Glomerular visceral epithelial cell (primary cell): ENCODE measurements around the gene ELFN2.

Experiments
- DNase-seq: peaks from one replicate; pipeline ENCODE4 v3.0.0-alpha.2; 2016; ENCODE audit errors: extremely low spot score

Gene ELFN2

DNA sequence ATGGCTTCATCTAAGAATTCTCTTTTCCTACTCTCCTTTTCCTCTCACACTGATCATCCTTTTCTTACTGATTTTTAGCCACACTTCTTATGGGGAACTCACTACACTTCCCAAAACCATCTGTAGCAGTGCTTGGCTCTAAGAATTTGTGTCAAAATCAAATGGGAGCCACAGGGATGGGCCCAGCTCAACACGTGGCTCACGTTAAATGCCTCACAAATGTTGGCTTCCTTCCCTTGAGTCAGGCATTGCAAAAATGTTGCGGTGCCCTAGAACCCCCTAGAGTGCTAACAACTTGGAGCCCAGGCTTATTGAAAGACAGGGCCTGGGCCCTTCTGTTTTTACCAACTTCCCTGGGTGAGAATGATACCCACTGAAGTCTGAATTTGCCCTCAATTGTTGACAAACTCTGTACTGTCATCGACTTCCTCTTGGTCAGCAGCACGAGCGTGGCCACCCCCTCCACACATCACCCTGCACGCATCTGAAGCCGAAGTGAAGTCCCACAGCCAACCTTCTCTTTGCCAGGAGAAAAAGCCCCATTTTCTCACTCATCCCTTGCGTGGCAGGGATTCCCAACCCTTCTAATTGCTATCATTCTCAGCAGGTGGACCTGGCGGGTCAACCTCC lies 69.7 kb downstream of the ELFN2 start:
- DNase-seq = no peak

DNA sequence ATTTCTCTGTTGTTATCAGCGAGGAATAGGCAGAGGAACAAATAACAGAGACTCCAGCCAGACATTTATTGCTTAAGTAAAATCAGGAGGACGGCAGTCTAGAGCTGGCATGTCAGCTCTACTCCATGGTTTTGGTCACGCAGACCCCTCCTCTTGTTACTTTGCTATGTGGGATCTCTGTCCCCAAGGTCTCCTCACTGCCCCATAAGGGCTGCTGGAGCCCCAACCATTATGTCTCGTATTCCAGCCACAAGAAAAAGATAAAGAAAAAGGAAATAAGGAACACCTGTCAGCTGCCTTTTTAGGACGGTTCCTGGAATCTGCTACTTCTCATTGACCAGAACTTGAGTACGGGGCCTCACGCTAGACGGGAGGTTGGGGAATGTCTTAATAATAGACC lies 70.4 kb downstream of the ELFN2 start:
- DNase-seq = no peak

DNA sequence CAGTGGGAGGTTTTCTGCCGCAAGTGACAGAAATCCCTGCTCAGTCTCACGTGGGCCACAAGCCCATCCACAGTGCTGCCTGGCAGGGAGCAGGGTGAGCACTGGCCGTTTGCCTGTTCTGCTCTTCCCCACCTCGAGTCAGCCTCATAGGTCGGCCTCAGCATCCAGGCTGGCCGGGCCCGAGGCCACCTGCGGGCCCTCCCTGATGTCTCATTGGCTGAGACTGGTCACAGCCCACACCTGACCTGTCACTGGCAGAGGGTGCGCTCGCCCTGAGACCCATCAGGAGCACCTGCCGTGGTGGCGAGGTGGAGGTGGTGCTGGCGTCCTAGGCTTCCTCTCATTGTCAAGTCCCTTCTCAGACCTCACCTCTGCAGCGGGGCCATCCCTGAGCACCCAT lies 72.1 kb downstream of the ELFN2 start:
- DNase-seq = no peak

DNA sequence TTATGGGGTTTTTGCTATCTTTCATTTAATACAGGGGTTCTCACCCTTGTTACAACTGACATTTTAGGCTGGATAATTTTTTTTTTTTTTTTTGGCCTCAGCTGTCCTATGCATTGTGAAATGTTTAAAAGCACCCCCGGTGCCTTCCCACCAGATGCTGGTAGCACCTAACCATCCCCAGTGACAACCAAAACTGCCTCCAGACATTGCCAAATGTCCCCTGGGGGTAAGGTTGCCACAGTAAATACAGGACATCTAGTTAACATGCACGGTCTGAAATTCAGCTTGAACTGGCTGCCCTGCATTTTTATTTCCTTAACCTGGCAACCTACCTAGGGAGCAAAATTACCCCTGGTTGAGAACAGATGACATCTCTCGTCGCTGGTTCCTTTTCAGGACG lies 72.6 kb downstream of the ELFN2 start:
- no peak for DNase-seq

DNA sequence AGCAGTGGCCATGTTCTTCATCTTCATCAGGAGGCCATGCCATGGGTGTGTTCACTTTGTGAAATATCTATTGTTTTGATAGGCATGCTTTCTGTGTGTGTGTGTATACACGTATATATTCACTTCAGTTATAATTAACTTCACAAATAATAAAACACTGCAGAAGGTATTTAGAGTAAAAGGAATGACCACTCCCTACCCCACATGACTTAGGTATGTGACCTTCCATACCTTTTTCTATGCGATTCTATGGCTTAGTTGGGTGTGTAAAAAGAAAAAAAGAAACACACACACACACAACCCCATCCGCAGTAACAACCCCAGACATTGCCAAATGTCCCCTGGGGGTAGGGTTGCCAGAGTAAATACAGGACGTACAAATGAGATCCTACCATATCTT lies 73.0 kb downstream of the ELFN2 start:
- no peak for DNase-seq

DNA sequence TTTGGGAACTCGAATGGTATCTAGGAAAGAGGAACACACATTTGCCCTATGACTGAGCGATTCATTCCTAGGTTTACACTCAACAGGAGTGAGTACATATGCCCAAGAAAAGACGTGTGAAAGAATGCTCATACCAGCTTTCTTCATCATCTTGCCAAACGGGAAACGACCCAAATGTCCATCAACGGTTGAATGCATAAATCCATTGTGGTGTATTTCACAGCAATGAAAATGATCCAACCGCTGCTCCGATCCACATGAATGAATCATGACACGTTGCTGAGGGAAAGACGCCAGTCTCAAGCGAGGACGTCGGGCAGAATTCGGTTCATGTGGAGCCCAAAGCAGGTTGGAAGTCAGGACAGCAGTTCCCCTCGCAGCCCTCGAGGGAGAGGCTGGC lies 73.4 kb downstream of the ELFN2 start:
- DNase-seq = peak; percentile 96

DNA sequence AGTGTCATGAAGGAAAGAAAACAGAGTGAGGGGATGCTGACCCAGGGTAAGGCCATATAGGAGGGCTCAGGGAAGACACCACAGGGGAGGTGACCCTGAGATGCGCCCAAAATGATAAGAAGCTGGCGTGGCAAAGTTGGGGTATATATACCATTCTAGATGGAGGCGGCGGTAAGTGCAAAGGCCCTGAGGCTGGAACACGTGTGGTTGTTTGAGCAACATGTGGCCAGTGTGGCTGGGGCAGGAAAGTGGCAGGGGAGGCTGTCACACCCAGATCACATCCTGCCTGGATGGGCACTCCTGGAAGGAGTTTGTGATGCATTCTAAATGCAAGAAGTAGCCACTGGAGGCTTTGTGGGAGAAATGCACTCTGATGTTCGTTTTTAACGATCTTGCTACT lies 74.8 kb downstream of the ELFN2 start:
- DNase-seq = no peak

DNA sequence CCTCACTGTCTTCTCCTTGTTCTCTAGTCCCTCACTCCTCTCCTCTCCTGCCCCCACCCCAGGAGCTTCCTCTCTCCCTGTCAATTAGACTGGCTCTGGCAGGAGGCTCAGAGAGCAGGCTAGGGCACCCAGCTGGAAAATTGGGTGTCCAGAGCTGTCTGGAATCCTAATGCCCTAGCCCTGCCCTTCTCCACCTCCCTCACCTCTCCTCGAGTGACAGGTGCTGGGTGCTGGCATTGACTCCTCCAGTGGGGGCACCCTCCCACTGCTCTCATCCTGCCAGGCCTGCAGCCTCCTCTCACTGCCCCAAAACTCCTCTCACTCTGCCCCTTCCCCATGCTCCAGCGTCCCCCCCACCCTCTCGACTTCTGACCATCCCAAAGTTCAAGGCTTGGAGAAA lies 76.0 kb downstream of the ELFN2 start:
- peak; percentile 39 for DNase-seq

DNA sequence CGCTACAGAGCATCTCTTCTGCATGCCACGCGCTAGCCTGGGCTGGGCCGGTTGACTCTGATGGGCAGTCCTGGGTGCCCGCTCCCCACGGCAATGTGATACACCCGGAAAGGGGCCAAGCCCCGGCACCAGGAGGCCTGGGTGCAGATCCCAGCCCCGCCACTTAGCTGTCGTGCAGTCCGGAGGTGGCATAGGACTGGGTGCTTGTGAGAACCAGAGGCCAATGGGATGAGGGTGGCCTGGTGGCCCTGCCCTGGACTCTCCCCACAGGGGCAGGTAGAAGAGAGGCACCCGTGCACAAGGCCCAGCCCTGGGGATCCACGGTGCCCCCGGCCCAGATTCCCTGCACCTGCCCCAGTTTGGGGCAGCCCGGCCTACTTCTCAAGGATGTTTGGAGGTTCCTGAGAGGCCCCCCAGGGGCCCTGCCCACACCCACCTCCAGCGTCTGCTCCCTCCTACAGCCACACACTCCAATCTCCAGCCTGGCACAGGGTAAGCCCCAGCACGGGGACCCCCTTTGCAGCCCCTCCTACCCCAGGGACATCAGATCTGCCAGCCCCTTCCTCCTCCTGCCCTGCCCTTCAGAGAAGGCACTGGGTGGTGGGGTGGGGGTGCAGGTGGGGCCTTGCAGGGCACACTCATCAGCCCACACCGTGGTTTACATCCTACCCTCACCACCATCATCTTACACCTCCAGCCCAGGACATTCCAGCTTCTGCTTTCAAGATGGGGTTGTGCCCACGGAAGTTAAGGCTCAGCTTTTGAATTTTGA lies 78.0 kb downstream of the ELFN2 start:
- no peak for DNase-seq

DNA sequence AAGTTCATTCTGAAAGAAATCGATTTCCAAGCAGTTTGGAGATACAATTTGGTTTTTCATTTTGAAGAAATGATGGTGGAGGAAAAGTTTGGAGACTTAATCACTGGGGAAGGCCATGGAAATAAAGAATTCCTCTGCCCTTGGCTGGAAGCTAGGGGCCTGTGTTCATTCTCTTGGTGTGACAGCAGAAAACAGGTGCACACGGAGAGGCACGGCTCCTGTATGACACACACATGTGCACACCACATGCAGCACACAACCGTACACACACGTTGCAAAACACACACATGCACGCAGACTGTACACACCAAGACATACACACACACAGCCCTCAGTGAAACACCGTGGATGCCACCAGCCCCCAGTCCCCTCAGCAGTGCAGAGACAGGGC lies 80.8 kb downstream of the ELFN2 start:
- DNase-seq = no peak

DNA sequence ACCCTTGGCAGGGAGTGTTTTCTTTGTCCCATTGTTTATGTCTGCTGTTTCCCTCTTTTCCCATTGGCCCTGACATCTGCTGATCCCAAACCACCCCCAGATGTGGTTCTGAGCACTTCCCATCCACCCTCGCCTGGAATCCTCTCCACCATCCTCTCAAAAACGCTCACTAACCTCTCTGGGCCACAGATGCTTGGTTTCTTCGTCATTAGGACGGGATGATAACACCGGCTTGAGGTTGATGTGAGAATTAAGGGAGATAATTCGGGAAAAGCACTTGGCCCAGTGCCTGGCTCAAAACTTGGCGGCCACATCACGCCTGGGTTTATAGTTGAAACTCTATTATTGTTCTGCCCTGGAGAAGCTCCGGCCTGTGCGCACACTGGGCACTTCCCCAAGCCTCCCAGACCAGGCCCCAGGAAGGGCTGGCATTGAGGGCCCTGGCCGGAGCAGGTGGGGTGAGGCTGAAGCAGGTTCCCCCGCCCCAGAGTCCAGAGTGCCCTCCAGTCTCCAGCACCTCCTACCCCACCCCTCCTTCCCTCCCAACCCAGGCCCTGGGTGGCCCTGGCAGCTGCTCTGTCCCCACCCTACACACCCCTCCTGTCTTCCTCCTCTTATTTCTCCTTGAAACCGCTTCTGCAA lies 81.3 kb downstream of the ELFN2 start:
- DNase-seq = peak; percentile 91

DNA sequence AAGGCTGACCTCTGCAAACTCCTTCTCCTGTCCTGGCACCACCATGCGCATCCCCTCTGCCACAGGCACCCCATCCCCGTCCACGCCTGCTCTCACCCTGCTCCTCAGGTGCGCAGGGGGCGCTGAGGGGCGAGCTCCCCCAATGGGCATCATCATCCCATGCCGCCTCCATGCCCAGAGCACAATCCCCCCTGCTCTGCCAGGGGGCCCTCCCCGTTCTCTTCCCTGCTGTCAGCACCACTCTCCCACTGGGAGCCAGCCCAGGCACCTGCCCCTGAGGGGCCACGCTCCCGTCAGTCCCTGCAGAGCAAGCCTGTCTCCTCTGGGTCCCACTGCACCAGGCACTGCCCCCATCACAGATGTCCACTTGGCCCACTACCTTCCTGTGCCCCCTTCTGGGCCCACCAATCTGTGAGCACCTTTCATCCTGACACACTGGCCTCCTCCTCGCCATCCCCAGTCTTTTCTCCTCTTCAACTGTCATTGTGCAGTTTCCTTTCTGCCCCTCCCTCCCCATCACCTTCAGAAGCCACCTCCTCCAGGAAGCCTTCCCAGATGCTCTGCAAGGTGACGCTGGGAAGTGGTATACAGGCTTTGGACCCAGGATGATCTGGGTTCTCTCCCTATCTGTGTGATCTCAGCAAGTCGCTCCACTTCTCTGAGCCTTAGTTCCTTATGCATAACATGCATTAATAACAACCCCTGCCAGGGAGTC lies 82.4 kb downstream of the ELFN2 start:
- DNase-seq = no peak

DNA sequence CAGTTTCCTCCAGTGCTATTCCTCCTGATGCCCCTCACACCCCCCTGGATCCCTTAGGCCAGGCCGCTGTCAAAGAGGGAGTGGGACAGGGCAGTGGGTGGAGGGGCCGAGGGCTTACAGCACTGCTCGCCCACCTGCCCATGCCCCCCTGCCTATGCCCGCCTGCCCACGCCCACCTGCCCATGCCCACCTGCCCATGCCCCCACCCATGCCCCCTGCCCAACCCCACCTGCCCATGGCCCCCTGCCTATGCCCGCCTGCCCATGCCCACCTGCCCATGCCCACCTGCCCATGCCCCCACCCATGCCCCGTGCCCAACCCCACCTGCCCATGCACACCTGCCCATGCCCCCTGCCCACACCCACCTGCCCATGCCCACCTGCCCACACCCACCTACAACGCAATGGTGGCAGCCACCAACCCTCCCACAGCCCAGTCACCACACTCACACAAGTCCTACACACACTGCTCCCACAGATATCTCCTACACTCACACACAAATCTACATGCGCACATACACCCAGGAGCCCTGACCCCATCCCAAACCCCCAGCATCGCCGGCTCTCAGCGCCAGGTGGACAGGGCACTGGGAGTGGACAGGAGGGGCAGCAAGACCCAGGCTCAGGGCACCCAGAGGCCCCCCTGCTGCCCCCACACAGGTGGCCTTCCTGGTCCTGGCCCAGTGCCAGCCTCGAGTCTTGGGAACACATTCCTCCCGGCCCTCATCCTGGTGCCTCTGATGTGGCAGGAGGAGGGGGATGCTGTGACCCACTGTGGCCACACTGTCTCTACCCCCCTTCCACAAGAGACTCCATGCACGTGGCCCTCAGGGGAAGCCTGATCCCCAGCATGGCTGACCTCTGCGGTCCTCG lies 83.2 kb downstream of the ELFN2 start:
- no peak for DNase-seq

DNA sequence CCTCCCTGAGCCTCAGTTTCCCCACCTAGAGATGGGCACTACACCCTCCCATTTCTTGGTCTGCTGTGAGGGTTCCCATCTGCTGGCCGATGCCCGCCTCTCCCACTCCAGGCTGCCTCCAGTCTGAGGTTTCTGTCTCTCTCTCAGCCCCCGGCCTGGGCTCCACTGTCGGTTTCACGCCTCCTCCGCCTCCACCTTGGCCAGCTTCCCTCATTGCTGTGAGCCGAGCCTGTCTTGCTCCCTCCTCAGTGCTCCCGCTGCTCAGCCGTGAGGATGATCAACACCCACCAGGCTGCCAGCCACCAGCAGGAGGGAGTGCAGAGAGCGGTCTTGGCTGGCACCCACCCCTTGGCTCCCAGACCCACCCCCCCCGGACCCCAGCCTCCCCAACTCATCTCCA lies 83.9 kb downstream of the ELFN2 start:
- no peak for DNase-seq

DNA sequence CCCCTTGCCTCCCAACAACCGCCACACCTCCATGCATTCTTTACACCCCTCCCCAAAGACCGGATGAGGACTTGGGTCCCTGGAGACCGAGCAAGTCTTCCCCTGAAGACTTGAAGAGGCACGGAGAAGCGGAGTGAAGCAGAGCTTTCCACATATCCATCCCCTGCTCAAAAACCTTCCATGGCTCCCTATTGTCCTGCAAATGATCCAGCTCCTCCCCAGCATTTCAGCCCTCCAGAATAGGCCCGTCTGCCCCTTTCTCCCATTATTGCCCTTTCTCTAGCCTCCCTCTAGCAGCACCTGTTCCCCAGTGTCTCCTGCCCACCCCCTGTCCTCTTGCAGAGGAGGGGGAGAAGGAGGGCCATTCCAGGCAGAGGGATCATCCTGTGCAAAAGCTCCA lies 85.2 kb downstream of the ELFN2 start:
- DNase-seq = no peak

DNA sequence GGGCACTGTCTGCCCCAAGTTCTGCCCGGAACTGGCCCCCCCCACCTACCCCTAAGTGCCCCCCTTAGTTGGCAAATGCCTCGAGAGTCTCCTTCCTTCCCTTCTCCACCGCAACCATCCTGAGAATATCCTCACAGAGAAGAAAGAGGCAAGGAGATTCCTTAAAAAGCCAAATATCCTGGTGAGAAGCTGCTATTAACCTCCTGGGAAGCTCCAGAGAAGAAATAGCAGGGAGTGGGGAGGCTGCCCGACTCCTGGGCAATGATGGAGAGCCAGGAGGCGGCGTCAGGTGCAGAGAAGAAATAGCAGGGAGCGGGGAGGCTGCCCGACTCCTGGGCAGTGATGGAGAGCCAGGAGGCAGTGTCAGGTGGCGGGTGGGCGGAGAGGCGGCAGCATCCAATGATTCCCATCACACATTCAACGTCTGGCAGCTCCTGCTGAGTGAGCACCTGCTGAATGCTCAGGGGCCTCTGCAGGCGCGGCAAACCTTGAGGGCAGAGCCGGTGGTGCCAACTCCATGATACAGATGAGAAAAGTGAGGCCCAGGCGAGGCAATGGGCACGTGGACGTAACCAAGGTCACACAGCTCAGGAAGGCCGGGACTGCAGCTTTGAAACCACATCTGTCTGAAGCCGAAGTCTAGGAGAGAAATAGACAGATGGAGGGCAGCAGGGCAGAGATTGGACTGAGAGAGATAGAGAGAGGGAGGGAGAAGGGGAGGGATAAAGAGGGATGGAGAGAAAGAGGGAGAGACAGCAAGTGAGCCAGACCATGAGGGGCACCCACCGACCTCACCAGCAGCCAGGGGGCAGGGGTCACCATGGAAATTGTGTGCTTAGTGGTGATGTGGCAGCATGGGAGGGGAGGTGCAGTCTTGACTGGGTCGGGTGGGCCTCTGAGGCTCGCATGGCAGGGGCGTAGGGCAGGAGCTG lies 86.7 kb downstream of the ELFN2 start:
- no peak for DNase-seq

DNA sequence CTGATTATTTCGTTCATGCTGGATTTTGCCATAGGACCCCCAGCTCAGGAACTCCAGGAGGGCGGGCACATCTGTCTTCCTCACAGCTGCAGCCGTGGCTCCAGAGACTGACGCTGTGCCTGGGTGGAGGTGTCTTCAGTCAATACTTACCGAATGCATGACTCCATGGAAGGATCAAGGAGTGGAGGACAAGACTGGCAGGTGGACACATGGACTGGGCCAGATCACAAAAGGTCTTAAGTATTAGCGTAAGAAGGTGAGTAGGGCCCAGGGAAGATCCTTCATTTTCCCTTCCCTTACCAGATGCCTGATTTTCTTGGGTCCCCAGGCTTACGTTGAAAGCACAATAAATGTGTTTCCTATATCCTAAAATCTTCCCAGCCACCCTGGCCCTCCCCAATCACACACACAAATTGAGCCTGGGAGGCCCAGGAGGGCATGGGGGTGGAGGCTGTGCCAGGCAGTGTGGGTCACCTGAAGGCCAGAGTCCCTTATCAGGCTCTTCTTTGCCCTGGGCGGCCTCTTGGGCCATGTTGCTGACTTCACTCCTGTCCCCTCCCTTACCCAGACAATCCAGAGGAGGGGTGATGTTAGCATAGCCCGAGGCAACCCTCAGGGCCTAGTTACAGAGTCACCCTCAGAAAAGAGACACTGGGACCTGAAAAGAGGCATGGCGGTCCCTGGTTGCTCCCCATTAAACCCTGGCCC lies 88.6 kb downstream of the ELFN2 start:
- DNase-seq = no peak

DNA sequence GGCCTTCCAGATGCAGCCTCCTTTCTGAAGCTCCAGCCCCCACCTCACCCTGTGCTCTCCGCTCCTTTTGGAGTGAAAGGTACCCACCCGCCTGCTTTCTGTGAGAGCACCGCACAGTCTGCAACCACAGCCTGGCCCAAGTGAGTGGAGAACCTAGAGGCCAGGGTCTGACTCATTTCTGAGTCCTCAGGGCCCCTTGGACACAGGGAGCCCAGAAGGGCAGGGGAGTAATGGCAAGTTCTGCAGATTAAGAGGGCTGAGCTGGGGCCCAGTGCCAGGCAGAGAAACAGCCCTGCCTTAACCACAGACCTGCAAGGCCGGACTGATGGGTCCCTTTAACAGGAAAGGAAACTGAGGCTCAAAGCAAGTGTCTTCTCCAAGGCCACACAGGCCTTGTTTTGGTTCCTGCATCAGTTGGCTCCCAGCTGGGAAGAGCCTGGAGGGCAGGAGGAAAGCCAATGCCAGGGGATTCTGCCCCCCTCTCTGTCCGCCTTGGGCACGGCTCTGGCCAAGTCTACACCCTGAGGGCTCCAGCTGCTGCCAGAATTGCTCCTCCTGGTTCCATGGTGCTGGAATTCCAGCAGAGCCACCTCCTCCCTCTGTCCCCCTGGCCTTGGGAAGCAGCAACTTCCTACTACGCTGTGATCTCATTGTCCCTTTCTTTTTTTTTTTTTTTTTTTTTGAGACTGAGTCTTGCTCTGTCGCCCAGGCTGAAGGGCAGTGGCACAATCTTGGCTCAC lies 89.9 kb downstream of the ELFN2 start:
- peak; percentile 62 for DNase-seq

DNA sequence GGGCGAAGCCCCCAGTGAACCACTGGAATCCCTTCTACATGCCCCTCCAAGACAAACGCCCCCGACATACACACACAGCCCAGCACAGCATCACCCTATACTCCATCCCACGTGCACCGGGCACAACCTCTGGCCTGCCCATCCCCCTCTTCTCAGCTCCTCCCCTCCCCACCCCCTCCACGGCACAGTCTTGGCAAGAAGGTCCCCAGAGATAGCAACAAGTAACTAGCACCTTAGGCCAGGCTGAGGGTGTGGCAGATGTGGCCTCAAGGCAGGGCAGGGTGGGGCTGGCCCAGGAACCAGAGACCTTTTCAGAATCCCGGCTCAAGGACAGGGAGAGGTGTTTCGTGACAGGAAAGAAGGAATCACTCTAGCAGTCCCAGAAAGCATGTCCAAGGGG lies 90.7 kb downstream of the ELFN2 start:
- no peak for DNase-seq
